ENCODE results near the gene UTRN. TPM values are rescaled to one million over a fixed set of nuclear protein-coding genes. Genes with fewer than 3 reads are reported as not detected.

The UTRN gene
- polyA plus RNA-seq, 4 donors, result 117 to 152 (median 134) TPM

- DNase-seq (ENCODE audit: low read depth in 4 of 4, low spot score in 2 of 4), result no peak
These were observed 5.5 kb upstream of the UTRN start for GRCh38 chr6:144279484-144280150.

DNA sequence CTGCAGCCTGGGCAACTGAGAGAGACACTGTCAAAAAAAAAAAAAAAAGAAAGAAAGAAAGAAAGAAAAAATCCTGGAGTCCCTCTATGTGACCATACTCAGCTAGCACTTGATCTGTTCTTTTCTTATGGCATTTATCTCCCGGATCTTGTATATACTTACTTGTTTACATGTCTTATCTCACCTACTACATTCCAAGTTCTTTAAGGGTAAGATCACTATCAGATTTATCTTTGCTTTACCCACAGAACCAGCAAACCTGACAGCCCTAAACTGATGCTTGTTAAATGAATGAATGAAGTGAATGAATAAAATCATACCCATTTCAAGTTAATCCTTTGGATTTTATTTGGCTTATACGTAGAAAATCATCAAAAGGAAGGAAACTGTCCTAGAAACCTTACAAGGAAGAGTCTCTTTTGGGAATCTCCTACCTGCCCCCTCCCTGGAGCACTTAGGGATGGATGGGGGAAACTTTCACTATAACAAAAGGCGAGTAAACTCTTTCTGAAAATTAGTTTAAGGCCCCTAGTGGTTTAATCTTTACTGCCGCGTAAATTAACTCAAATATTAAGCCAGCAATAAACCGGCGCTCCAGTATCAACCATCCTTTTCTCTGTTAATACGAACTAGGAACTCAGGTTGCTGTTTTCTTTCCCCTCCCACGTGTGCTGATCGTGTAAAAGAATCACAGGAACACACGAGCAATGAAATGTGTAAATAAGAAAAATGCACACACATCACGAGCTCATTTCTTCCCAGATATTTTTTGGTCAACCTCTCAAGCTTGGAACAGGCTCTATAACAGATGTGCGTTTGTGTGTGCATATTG is 1.3 kb upstream of the UTRN start:
- peak in 1 of 4 donors; percentile 47 for DNase-seq (ENCODE audit: low read depth in 4 of 4, low spot score in 2 of 4)

DNA sequence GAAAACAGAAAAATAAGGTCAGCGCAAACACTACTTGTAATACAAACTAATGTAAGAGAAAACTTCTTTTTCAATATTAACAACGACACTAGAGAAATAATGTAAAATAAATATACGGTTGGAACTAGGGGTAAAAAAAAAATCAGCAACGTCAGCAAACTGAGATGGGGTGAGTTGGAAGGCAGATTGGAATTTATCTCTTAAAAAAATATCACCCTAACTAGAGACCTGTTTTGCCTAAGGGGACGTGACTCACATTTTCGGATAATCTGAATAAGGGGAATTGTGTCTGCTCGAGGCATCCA is 705 bp upstream of the UTRN start:
- DNase-seq (ENCODE audit: low read depth in 4 of 4, low spot score in 2 of 4), result peak in 2 of 4 donors; percentile 23 to 60

DNA sequence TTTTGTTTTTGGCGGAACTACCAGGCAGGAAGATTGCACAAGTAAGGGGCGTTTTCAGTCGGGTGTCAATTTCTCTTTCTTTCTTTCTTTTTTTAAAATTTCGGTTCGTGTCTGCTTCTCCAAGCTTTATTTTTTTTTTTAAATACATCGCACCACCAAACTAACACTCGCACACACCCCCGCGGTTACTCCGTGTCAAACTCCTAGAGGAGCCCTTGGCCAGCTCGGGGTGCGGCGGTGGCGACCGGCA is 338 bp downstream of the UTRN start:
- DNase-seq (ENCODE audit: low read depth in 4 of 4, low spot score in 2 of 4), result no peak

DNA sequence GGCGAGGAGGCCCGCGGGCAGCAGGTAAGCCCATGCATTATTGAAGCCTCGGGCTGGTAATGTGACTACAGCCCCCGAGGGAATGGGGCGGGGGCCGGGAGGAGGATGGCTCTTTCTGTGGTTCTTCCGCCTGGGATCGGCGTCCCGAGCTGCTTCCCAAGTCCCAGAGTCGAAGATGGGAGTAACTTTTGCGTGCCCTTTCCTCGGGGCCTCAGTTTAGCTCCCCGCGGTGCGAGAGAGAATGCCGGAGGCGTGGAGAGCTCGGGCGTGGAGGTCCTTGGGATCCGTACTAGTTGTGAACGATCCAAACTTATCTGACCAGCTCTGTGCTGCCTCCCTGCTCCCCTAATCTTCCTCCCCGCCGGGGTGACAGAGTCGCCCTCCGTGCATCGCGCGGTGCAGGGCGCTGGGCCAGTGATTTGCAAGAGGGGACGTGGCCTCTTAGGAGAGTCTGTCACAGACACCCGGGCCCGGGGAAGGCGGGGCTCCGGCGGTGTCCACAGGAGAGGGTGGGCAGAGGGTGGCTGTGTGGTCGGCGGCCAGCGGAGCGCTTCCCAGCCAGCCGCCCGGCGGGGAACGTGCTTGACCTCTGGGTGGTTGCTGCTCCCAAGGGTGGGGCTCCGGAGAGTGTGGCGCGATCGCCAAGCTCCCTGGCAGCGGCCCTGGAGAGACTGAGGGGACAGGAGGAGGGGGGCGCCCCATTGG is 815 bp downstream of the UTRN start:
- peak; percentile 48 to 63 (median 52) for DNase-seq (ENCODE audit: low read depth in 4 of 4, low spot score in 2 of 4)

GRCh38 chr6:144286503-144287393 is 1.6 kb downstream of the UTRN start:
- peak; percentile 41 to 71 (median 64) for DNase-seq (ENCODE audit: low read depth in 4 of 4, low spot score in 2 of 4)

GRCh38 chr6:144289006-144289405 is 3.9 kb downstream of the UTRN start:
- no peak for DNase-seq (ENCODE audit: low read depth in 4 of 4, low spot score in 2 of 4)

- no peak for DNase-seq (ENCODE audit: low read depth in 4 of 4, low spot score in 2 of 4)
These were observed 7.2 kb downstream of the UTRN start for GRCh38 chr6:144292372-144292771.

DNA sequence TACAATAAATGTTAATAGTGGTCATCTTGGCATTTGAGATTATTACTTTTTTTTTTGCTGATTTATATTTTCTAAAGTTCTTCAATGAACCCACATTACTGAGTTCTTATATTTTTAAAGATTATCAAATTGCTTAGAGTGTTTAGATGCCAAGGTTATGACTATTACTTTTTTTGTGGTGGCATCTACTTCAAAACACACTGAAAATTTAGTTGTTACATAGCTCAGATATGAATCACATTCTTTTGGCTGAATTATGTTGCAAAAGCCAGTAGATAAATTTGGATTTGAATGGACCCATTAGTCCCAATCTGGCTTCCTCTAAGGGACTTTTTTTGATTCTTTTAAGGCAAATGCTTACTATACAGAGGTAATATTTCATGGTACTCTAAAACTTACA is 8.9 kb downstream of the UTRN start:
- no peak for DNase-seq (ENCODE audit: low read depth in 4 of 4, low spot score in 2 of 4)

DNA sequence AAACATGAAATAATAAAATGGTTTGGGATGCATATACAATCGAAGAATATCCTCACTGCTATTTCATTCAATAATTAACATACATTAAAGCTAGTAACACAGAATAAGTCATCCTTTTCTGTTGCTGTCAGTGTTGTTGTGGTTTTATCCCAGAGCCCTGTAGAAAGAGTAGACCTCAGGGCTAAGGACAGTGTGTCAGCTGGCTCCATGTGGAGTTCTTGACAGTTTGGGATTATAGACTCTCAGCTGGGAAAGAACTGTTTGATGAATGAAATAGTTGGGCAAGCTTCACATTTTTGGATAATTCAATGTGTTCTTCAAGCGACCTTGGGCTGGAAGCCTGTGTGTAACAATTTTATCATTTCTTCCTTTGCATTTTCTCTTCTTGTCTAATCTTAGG is 10.1 kb downstream of the UTRN start:
- no peak for DNase-seq (ENCODE audit: low read depth in 4 of 4, low spot score in 2 of 4)

DNA sequence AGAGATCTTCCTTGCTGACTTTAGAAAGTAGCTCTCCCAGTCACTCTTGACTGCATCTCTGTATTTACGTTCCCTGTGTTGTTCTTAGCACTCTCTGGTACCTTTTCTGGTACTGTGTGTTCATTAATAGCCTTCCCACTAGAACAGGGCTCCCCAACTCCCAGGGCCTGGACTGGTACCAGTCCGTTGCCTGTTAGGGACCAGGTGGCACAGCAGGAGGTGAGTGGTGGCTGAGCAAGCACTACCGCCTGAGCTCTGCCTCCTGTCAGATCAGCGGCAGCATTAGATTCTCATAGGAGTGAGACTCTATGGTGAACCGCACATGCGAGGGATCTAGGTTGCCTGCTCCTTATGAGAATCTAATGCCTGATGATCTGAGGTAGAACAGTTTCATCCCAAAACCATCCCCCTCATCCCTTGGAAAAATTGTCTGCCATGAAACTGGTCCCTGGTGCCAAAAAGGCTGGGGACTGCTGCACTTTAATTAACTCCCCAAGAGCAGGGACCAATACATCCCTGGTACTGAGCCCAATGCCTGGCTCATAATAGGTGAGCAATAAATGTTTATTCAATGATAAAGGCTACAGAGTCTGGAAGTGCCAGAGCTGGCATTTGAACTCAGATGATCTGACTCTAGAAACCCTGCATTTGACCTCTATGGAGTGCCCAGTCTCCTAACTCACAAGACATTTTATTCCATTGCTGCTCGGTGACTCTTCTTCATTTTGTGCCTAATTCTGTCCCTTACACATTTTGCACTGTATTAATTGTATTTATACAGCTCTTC is 11.0 kb downstream of the UTRN start:
- no peak for DNase-seq (ENCODE audit: low read depth in 4 of 4, low spot score in 2 of 4)

- DNase-seq (ENCODE audit: low read depth in 4 of 4, low spot score in 2 of 4), result no peak
These were observed 11.8 kb downstream of the UTRN start for GRCh38 chr6:144296973-144297372.

DNA sequence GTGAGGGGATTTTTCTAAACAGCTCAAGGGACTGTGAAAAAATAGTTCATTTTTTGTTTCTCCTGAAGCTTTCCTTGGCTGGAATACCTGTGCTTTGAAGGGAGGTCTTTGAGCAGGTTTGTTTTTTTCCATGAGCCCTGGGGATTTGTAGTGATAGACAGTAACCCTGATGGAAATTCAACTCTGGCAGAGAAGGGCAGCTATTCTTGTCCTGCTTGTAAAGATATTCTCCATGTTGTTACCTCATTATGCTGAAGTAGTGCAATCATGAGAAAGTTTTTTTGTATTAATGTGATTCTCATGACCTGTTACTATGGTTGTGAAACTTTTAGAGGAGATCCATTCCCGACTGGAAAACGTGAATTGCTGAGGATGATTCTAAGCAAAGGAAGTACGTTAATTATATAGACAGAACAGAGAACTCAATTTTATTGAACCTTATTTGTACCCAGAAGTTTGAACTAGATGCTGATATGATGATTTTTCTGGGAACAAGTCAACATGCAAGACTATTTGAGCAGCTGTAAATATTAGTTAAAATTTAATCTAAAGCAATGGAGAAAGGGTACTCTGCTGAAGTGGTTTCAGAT is 12.5 kb downstream of the UTRN start:
- DNase-seq (ENCODE audit: low read depth in 4 of 4, low spot score in 2 of 4), result no peak

DNA sequence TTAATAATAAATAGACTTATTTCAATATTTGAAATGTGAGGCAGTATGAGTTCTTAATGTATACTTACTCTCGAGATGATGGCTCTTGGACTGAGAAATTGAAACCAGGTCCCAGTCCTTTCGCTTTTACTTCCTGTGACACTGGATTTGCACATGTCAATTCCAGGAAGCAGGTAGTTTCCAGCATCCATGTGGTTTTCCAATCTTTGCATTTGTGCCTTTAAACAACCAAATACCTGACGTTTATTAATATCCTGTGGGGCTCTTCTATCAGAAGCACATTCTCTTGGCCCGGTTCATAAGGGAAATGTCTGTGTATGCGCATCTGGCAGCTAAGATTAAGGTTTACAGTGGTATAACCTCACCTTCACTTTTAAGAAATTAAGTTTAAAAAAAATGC is 13.1 kb downstream of the UTRN start:
- no peak for DNase-seq (ENCODE audit: low read depth in 4 of 4, low spot score in 2 of 4)

DNA sequence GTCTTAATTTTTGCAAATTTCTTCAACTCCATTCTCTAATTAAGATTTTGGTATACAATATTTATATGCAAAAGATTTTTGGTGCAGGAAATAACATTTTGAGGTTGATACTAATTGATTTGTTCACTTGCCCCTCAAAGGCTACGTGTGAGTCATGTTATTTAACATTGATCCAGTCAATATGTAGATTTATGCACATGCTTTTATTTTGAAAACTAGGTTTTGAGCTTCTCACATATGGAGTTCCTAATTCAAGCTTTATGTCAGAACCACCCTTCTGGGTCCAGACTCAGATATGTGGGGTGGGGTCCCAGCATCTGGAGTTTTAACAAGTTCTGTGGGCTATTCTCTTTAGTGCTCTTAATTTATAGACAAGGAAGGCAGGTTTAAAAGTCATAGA is 13.8 kb downstream of the UTRN start:
- DNase-seq (ENCODE audit: low read depth in 4 of 4, low spot score in 2 of 4), result no peak

DNA sequence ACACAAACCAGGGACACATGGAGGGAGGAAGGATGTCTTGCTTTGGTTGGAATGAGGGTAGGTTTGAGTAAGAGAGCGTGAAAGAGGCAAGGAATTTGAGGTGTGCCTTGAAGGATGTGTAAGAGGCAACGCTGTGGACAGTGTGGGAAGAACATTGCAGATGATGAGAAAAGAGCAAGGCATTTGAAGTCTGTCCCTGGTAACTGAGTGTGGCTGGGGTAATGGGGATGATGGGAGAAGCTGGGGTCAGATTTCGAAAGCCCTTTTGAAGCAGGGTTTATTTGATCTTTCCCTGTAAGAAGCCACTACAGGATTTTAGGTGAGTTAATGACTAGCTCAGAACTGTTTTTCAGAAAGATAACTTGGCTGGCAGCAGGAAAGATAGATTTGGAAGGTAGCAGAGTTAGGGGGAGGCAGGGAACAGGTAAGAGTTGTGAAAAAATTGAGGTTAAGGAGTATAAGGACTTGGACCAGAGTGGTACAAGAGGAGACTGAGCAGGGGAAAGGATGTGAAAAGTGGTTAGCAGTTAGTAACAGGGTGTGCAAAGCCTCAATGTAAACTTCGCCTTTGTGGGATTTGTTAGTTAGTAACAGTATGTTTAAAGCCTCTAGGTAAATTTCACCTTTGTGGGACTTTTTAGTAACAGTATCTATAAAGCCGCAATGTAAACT is 17.7 kb downstream of the UTRN start:
- no peak for DNase-seq (ENCODE audit: low read depth in 4 of 4, low spot score in 2 of 4)

DNA sequence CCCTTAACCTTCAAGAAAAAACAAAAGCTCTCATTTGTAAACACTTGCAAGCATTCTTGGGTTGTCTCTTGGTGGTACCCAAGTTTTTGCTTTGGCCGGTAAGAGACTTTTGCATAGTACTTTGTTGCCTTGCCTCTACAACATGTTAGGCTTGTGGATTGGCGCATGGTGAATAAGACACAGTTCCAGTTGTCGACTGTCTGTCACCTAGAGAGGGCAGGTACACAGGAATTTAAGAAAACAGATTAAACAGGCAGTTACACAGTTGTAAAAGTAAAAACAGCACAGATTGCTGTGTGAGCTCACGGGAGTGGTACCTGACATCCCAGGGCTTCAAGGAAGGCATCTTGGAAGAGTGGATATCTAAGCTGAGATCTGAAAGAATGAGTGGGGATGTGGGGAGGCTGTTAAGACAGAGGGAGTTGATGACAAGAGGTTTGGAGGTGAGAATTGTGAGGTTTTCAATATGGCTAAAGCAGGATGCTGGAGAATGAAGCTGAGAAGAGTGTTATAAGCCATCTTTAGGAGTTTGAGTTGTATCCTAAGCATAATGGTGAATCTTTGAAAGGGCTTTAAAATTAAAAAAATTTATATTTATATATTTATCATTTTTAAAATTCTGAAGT is 19.2 kb downstream of the UTRN start:
- no peak for DNase-seq (ENCODE audit: low read depth in 4 of 4, low spot score in 2 of 4)

- DNase-seq (ENCODE audit: low read depth in 4 of 4, low spot score in 2 of 4), result no peak
These were observed 20.4 kb downstream of the UTRN start for GRCh38 chr6:144305567-144305966.

GRCh38 chr6:144305985-144306384 is 20.9 kb downstream of the UTRN start:
- DNase-seq (ENCODE audit: low read depth in 4 of 4, low spot score in 2 of 4), result no peak

Data from left renal cortex interstitium (tissue), 4 donors.